WTC11 (cell line): ENCODE data around the gene P3H2. TPM values are rescaled to one million over a fixed set of nuclear protein-coding genes. Genes with fewer than 3 reads are reported as not detected.
A peak's percentile ranks its signal among the peaks of the same experiment; 100 is the strongest.

Experiments
- ATAC-seq: fragments of 200-7000 bp; cut with Tn5 transposase; 2 replicates; pipeline ENCODE4 v1.10.0; 2021; ENCODE audit warnings: mild to moderate bottlenecking, moderate library complexity
- CTCF ChIA-PET: fragments of 300-600 bp; sonication (Branson Sonifier 250); formaldehyde crosslinking; loops from one replicate; lab custom pipeline; 2021; ENCODE audit warnings: antibody characterized with exemption; lab: Charles Lee
- POLR2A ChIA-PET: fragments of 350-600 bp; sonication (Branson Sonifier 250); formaldehyde crosslinking; loops from one replicate; lab custom pipeline; 2021; ENCODE audit warnings: antibody characterized with exemption; lab: Charles Lee
- DNase-seq: peaks from one replicate; pipeline ENCODE4 v3.0.0; 2021; ENCODE audit warnings: low spot score
- H3K27ac Mint-ChIP-seq: 2 replicates; pipeline ENCODE4 v1.8.0; 2021; ENCODE audit warnings: mixed read lengths
- H3K27me3 Mint-ChIP-seq: 2 replicates; pipeline ENCODE4 v1.8.0; 2021; ENCODE audit warnings: low read depth, mild to moderate bottlenecking, moderate library complexity, mixed read lengths
- H3K36me3 Mint-ChIP-seq: 2 replicates; pipeline ENCODE4 v1.8.0; 2021; ENCODE audit warnings: mixed read lengths
- H3K4me1 Mint-ChIP-seq: 2 replicates; pipeline ENCODE4 v1.8.0; 2022; ENCODE audit warnings: mixed read lengths
- H3K4me3 Mint-ChIP-seq: 2 replicates; pipeline ENCODE4 v1.8.0; 2021; ENCODE audit warnings: mild to moderate bottlenecking, moderate library complexity, mixed read lengths
- H3K9me3 Mint-ChIP-seq: 2 replicates; pipeline ENCODE4 v1.8.0; 2021; ENCODE audit warnings: mixed read lengths
- E2F5 ChIP-seq: sonication (generic); formaldehyde crosslinking; IDR thresholded peaks from 2 replicates; pipeline ENCODE4 v1.8.1; 2022; ENCODE audit warnings: mild to moderate bottlenecking, moderate library complexity, missing genetic modification reagents
- EMX1 ChIP-seq: fragments of 250-450 bp; sonication (Bioruptor Pico); IDR thresholded peaks from 2 replicates; pipeline ENCODE4 v1.8.0; 2021; ENCODE audit warnings: mild to moderate bottlenecking
- FOXP1 ChIP-seq: sonication (generic); formaldehyde crosslinking; IDR thresholded peaks from 2 replicates; pipeline ENCODE4 v1.8.0; 2022; ENCODE audit warnings: missing genetic modification reagents, mild to moderate bottlenecking, moderate library complexity, borderline replicate concordance
- GTF2I ChIP-seq: fragments of 250-450 bp; sonication (Bioruptor Pico); conservative IDR thresholded peaks from 2 replicates; pipeline ENCODE4 v1.4.0; 2021; ENCODE audit warnings: mild to moderate bottlenecking
- HMGXB4 ChIP-seq: sonication (generic); formaldehyde crosslinking; IDR thresholded peaks from 2 replicates; pipeline ENCODE4 v1.8.1; 2023; ENCODE audit warnings: mild to moderate bottlenecking, moderate library complexity, missing genetic modification reagents
- JUN ChIP-seq: sonication (generic); formaldehyde crosslinking; IDR thresholded peaks from 2 replicates; pipeline ENCODE4 v1.8.0; 2023; ENCODE audit warnings: mild to moderate bottlenecking, missing genetic modification reagents
- KAT7 ChIP-seq: sonication (generic); formaldehyde crosslinking; IDR thresholded peaks from 2 replicates; pipeline ENCODE4 v1.8.1; 2023; ENCODE audit warnings: missing genetic modification reagents, mild to moderate bottlenecking, borderline replicate concordance
- MXD4 ChIP-seq: fragments of 250-450 bp; sonication (Bioruptor Pico); IDR thresholded peaks from 2 replicates; pipeline ENCODE4 v1.8.0; 2021; ENCODE audit warnings: mild to moderate bottlenecking, moderate library complexity, borderline replicate concordance
- NR1H2 ChIP-seq: sonication (generic); formaldehyde crosslinking; IDR thresholded peaks from 2 replicates; pipeline ENCODE4 v1.9.0; 2021; ENCODE audit warnings: mild to moderate bottlenecking, moderate library complexity, missing genetic modification reagents
- NR2C2 ChIP-seq: sonication (generic); formaldehyde crosslinking; IDR thresholded peaks from 2 replicates; pipeline ENCODE4 v1.8.0; 2022; ENCODE audit warnings: mild to moderate bottlenecking, missing genetic modification reagents
- RORB ChIP-seq: fragments of 250-450 bp; sonication (Bioruptor Pico); IDR thresholded peaks from 2 replicates; pipeline ENCODE4 v1.9.0; 2021; ENCODE audit warnings: mild to moderate bottlenecking
- SP1 ChIP-seq: sonication (generic); formaldehyde crosslinking; conservative IDR thresholded peaks from 2 replicates; pipeline ENCODE4 v1.8.1; 2022; ENCODE audit warnings: missing genetic modification reagents
- TEAD4 ChIP-seq: sonication (generic); formaldehyde crosslinking; IDR thresholded peaks from 2 replicates; pipeline ENCODE4 v1.8.0; 2022; ENCODE audit warnings: mild to moderate bottlenecking, missing genetic modification reagents
- ZBTB21 ChIP-seq: sonication (generic); formaldehyde crosslinking; IDR thresholded peaks from 2 replicates; pipeline ENCODE4 v1.8.1; 2023; ENCODE audit warnings: mild to moderate bottlenecking, missing genetic modification reagents, borderline replicate concordance
- ZNF138 ChIP-seq: sonication (generic); formaldehyde crosslinking; conservative IDR thresholded peaks from 2 replicates; pipeline ENCODE4 v1.8.1; 2022; ENCODE audit warnings: mild to moderate bottlenecking, moderate library complexity, missing genetic modification reagents
- ZNF263 ChIP-seq: sonication (generic); formaldehyde crosslinking; IDR thresholded peaks from 2 replicates; pipeline ENCODE4 v1.8.1; 2022; ENCODE audit warnings: low read depth, mild to moderate bottlenecking, moderate library complexity, missing genetic modification reagents
- ZNF317 ChIP-seq: sonication (generic); formaldehyde crosslinking; IDR thresholded peaks from 2 replicates; pipeline ENCODE4 v1.8.1; 2023; ENCODE audit warnings: low read depth, mild to moderate bottlenecking, moderate library complexity, missing genetic modification reagents, borderline replicate concordance
- ZNF423 ChIP-seq: fragments of 250-450 bp; sonication (Bioruptor Pico); IDR thresholded peaks from 2 replicates; pipeline ENCODE4 v2.1.2; 2022; ENCODE audit warnings: mild to moderate bottlenecking, moderate library complexity
- ZNF512 ChIP-seq: sonication (generic); formaldehyde crosslinking; IDR thresholded peaks from 2 replicates; pipeline ENCODE4 v1.8.1; 2022; ENCODE audit warnings: missing genetic modification reagents, borderline replicate concordance
- total RNA-seq: library from RNA; stranded (reverse); gene quantifications from 3 replicates; pipeline ENCODE4 v1.2.3, GENCODE V29; 2021
- TF ChIP-seq, protein P1 (sequence below): fragments of 250-450 bp; sonication (Bioruptor Pico); IDR thresholded peaks from 2 replicates; pipeline ENCODE4 v1.8.0; 2021; ENCODE audit warnings: mild to moderate bottlenecking
- TF ChIP-seq, protein P2 (sequence below): fragments of 250-450 bp; sonication (Bioruptor Pico); IDR thresholded peaks from 2 replicates; pipeline ENCODE4 v1.9.0; 2021; ENCODE audit warnings: mild to moderate bottlenecking, borderline replicate concordance

The P3H2 gene
- total RNA-seq, 1 experiment from 2014 or later, result 29.4 TPM

GRCh38 chr3:190001426-190001825 lies 119.3 kb downstream of the P3H2 start:
- Mint-ChIP-seq H3K36me3 (no peaks in the 10 kb centered on the region; the same call in 1 of the 2 replicates), H3K4me3 (no peak overlapping the region; the same call in 1 of the 2 replicates), H3K9me3 (no peaks in the 10 kb centered on the region), H3K27me3 (no peaks in the 10 kb centered on the region), H3K27ac (peak overlapping the region; percentile 96), H3K4me1 (peaks cover 57% of the 10 kb centered on the region)
- ChIA-PET POLR2A (no interaction called here), CTCF (interaction anchor here (1.0 to 1.7 kb wide), 5 partner anchors 32 to 321 kb away, joined by 3 to 8 read pairs (median 3); partner anchors contain the start of gene CLDN1)
- no peak for TF ChIP-seq TEAD4
- TF ChIP-seq FOXP1 (CRISPR knock-in tag), result no peak
- TF ChIP-seq ZNF317 (CRISPR knock-in tag), result no peak
- TF ChIP-seq HMGXB4 (CRISPR knock-in tag), result no peak
- TF ChIP-seq NR1H2 (CRISPR knock-in tag), result no peak
- no peak for TF ChIP-seq ZNF138 (CRISPR knock-in tag)
- TF ChIP-seq E2F5 (CRISPR knock-in tag), result no peak
- TF ChIP-seq, protein P1, sequence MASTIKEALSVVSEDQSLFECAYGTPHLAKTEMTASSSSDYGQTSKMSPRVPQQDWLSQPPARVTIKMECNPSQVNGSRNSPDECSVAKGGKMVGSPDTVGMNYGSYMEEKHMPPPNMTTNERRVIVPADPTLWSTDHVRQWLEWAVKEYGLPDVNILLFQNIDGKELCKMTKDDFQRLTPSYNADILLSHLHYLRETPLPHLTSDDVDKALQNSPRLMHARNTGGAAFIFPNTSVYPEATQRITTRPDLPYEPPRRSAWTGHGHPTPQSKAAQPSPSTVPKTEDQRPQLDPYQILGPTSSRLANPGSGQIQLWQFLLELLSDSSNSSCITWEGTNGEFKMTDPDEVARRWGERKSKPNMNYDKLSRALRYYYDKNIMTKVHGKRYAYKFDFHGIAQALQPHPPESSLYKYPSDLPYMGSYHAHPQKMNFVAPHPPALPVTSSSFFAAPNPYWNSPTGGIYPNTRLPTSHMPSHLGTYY (CRISPR knock-in tag), result no peak
- TF ChIP-seq NR2C2 (CRISPR knock-in tag), result no peak
- TF ChIP-seq KAT7 (CRISPR knock-in tag), result no peak
- no peak for TF ChIP-seq ZNF263 (CRISPR knock-in tag)
- TF ChIP-seq EMX1 (CRISPR knock-in tag), result no peak
- no peak for TF ChIP-seq MXD4
- no peak for TF ChIP-seq SP1
- ATAC-seq, result peak; percentile 49; the same call in 1 of the 2 replicates
- no peak for DNase-seq

GRCh38 chr3:190000861-190001196 lies 119.9 kb downstream of the P3H2 start:
- DNase-seq, result no peak
- CTCF ChIA-PET, result interaction anchor here (1.0 to 1.7 kb wide), 5 partner anchors 33 to 322 kb away, joined by 3 to 8 read pairs (median 3); partner anchors contain the start of gene CLDN1
- Mint-ChIP-seq H3K27ac (peak overlapping the region; percentile 96), H3K4me1 (peaks cover 60% of the 10 kb centered on the region)
- TF ChIP-seq JUN (CRISPR knock-in tag) (no peak), ZNF423 (CRISPR knock-in tag) (no peak), RORB (CRISPR knock-in tag) (no peak), GTF2I (CRISPR knock-in tag) (no peak), NR1H2 (CRISPR knock-in tag) (no peak), MXD4 (no peak), ZBTB21 (CRISPR knock-in tag) (no peak), ZNF512 (CRISPR knock-in tag) (no peak)
- TF ChIP-seq, protein P2, sequence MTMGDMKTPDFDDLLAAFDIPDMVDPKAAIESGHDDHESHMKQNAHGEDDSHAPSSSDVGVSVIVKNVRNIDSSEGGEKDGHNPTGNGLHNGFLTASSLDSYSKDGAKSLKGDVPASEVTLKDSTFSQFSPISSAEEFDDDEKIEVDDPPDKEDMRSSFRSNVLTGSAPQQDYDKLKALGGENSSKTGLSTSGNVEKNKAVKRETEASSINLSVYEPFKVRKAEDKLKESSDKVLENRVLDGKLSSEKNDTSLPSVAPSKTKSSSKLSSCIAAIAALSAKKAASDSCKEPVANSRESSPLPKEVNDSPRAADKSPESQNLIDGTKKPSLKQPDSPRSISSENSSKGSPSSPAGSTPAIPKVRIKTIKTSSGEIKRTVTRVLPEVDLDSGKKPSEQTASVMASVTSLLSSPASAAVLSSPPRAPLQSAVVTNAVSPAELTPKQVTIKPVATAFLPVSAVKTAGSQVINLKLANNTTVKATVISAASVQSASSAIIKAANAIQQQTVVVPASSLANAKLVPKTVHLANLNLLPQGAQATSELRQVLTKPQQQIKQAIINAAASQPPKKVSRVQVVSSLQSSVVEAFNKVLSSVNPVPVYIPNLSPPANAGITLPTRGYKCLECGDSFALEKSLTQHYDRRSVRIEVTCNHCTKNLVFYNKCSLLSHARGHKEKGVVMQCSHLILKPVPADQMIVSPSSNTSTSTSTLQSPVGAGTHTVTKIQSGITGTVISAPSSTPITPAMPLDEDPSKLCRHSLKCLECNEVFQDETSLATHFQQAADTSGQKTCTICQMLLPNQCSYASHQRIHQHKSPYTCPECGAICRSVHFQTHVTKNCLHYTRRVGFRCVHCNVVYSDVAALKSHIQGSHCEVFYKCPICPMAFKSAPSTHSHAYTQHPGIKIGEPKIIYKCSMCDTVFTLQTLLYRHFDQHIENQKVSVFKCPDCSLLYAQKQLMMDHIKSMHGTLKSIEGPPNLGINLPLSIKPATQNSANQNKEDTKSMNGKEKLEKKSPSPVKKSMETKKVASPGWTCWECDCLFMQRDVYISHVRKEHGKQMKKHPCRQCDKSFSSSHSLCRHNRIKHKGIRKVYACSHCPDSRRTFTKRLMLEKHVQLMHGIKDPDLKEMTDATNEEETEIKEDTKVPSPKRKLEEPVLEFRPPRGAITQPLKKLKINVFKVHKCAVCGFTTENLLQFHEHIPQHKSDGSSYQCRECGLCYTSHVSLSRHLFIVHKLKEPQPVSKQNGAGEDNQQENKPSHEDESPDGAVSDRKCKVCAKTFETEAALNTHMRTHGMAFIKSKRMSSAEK, result no peak
- TF ChIP-seq, all 79 proteins: peak for 0
- Mint-ChIP-seq H3K9me3 (peaks cover 4% of the 10 kb centered on the region), H3K27me3 (no peaks in the 10 kb centered on the region), H3K36me3 (peaks cover 4% of the 10 kb centered on the region; the same call in 1 of the 2 replicates), H3K4me3 (peak overlapping the region; percentile 2; the same call in 1 of the 2 replicates)
- ATAC-seq, result peak; percentile 77
- POLR2A ChIA-PET, result no interaction called here
